GM18502 (cell line): ENCODE results near the gene PDCD4.

ENCODE experiments used
- ATAC-seq: cut with Tn5 transposase; IDR thresholded peaks from one replicate; pipeline ENCODE4 v1.9.1; 2021; ENCODE audit warnings: mild to moderate bottlenecking; ENCODE audit not compliant: unreplicated experiment, poor library complexity

Gene PDCD4

GRCh38 chr10:110841767-110842267, 29.9 kb upstream of the PDCD4 start:
- ATAC-seq = peak; percentile 72

DNA sequence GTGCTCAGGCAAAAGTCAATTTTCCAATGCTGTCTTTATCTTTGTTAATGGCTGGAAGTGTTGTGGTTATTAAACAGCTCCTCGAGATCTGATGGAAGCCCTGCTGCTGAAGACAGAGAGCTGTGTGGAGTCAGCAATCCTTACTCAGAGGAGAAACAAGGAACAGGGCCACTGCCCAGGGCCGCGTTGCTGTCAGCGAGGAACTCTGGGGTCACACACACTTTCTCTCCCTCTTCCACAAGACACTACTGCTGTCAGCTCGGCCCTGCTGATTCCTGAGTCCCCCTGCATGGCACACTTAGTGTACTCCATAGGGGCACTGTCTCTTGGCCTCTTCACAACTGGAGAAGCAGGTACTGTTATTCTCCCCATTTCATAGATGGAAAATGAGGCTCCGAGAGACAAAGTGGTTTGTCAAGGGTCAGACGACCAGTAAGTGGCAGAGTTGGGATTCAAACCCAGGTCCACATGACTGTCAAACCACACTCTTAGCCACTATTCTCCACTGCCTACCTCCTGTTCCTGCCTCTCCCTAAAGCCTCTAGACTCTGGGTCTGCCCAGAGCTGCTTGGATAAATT, 29.3 kb upstream of the PDCD4 start:
- ATAC-seq = no peak

GRCh38 chr10:110843031-110843430, 28.7 kb upstream of the PDCD4 start:
- ATAC-seq = peak; percentile 82

- ATAC-seq = no peak
Measured at GRCh38 chr10:110843796-110844616, 27.7 kb upstream of the PDCD4 start.

DNA sequence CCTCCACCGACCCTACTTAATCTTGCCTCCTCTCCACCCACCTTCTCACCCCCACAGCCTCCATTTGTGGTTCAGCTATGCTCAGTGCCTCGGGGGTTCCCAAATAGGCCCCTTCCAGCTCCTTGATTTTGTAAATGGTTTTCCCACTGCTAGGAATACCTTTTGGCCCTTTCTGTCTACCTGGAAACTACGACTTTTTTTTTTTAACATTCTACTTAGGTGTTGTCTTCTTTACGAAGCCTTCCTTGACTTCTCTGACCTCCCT, 27.2 kb upstream of the PDCD4 start:
- ATAC-seq = no peak

GRCh38 chr10:110845192-110845755, 26.5 kb upstream of the PDCD4 start:
- ATAC-seq = no peak

GRCh38 chr10:110845756-110846620, 25.7 kb upstream of the PDCD4 start:
- ATAC-seq = no peak

GRCh38 chr10:110847374-110847773, 24.4 kb upstream of the PDCD4 start:
- no peak for ATAC-seq

DNA sequence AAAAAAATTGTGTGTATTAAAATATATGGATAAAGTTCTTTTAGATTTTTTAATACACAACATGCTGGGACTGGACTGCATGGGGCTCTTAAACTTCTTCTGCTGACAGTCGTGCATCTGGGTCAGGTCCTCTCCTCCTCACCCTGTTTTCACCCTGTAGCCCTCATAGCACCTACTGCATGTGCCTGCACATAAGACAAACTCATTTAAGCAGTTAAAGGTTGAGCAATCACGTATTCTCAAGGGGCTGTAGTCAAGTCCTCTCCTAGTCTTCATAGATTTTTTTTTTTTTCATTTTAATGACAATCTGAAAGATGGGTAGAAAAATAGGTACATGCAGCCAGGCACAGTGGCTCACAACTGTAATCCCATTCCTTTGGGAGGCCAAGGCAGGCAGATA, 23.6 kb upstream of the PDCD4 start:
- ATAC-seq = no peak

GRCh38 chr10:110850099-110850498, 21.6 kb upstream of the PDCD4 start:
- ATAC-seq = no peak

DNA sequence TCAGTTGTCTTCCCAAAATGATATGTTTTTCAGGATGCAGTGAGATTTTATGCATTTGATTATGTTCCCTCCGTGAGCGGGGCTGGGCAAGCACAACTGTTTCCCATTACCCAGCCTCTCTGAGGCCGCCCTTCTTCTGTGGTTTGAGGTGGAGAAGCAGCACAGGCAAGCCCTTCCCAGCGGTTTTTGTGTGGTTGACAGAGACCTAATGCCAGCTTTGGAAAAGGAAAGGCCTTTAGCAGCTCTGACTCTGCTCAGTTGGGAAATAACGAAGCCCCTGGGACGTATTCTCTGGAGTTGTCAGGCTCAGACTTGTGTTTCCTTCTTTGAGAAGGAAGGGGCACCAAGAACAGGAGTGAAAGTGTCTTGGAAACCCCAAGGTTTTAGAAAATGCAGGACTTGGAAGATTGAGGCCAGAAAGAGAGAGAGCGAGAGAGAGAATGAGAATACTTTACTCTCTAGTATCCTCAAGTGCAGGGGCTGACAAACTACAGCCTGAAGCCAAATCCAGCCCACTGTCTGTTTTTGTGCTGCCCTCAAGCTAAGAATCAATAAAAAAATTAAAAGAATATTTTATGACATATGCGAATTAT, 20.6 kb upstream of the PDCD4 start:
- no peak for ATAC-seq

DNA sequence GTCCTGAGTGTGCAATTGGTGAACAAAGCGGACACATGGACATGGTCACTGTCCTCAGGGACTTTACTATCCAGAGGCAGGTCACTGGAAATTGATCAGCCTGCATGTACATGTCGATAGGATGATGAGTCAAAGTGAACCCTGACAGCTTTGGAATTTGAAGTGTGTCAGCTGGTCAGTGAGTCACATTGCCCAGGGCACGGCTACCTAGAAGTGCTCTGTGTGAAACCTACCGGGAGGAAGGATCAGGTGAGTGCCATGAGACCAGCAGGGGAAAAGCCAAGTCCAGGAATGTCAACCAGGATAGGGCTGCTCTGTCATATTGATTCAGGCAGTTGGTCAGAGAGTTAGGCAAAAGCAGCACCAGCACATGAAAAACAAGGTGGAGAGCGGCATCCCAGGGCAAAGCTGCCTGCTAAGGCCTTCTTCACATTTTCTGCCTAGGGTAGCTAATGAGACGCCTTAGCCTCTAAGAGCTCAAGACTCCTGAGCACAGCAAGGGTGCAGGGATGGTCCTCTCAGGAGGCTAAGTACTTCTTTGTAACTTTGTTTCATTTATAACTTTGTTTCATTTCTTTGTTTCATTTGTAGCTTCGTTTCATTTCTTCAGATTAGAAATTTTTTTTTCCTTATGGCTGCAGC, 19.4 kb upstream of the PDCD4 start:
- no peak for ATAC-seq

- ATAC-seq = no peak
Measured at GRCh38 chr10:110852947-110853346, 18.8 kb upstream of the PDCD4 start.

- ATAC-seq = no peak
Measured at GRCh38 chr10:110853921-110854605, 17.7 kb upstream of the PDCD4 start.

DNA sequence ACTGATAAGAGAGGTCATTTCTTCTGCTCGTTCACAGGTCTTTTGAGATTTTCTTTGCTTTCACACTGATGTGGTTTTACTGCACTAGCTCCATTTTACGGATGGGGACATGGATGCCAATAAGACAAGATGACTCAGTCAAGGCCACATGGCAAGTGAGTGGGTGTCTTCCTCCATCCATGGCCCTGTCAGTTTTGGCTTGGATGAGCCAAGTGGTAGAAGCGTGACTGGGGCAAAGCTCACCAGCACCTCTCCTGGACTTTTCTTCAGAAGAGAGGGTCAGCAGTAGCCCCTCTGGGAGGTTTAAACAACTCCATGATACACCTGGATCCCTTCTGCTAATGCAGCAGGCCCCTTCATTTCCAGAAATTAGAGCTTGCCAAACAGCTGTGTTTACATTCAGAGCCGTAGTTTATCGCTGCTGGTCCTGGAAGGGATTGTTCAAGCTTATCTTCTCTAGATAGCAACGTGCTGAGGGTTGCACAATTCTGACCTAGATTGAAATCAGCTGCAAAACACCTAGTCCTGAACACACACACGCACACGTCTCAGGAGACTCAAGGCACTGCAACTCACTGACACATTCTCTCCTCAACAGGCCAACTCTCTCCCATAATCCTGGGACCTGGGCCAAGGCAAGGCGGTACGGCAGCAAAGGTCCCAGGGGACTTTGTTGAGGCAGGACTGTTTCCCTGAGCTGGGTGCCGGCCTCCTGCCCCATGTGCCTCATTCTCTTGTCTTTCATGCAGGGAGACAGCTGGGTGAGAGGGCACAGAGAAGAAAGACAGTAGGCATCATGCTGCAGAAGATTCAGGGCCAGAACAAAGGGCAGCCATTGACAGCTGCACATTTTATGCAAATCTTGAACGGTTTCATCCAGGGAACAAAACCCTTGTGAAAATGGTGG, 14.2 kb upstream of the PDCD4 start:
- ATAC-seq = peak; percentile 57

DNA sequence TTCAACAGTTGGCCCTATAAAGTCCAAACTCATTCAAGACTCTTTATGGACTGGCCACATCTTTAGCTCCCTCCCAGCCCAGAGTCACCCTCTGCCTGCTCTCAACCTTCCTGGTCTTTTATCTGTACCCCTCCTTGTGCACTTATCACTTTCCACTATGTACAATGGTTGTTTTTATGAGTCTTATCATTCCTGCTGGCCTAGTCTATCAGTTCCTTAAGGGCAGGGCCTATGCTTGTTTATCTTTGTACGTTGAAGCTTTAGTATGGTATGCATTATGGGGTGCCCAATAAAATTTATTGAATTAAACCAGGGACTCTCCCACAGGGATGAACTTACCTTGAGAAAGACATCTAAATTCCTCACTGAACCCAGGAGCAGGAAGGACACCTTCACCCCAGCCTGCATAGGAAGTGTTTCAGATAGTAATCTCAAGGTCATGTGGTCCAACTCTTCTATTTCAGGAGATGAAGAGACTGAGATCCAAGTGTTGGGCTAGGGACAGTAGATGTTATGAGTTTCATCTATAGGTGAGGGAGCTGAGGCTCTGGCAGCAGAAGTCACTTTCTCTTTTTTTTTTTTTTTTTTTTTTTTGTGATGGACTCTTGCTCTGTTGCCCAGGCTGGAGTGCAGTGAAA, 13.3 kb upstream of the PDCD4 start:
- no peak for ATAC-seq

DNA sequence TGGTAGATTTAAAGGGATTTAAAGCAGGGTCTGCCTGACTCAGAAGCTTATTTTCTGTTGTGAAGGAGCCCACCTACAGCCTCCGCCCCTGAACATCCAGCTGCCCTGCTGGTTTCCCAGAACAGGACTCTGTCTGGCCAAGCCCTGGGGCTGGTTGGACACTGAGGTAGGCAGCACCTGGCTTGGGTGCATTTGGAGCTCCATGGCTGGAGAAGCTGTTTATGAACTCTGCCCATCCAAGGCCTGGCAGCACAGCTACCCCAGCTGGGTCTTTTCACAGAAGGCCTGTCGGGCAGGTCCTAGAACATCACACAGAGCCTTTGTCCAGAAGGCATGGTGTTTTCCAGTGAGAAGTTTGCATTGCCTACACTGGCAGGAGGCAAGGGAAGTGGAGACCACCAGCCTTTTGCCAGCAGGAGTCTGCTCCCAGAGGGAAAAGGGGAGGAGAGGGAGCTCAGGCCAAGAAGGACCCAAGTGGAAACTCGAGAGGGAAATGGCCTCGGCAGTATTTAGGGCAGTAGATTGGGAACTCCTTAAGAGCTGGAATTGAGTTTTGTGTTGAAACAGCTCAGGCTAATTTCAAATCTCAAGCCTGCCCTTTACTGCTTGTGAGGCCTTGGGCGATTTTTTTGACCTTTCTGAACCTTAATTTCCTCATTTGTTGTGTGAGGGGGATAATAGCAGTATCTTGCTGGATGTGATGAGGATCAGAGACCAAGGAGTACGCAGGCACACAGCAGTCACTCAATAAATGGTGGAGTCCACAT, 12.3 kb upstream of the PDCD4 start:
- ATAC-seq = no peak
